ENCODE results near the gene DGKE. TPM values are rescaled to one million over a fixed set of nuclear protein-coding genes. Genes with fewer than 3 reads are reported as not detected.

The DGKE gene
- polyA plus RNA-seq, 1 donor from 2014 or later = 16.6 TPM

DNA sequence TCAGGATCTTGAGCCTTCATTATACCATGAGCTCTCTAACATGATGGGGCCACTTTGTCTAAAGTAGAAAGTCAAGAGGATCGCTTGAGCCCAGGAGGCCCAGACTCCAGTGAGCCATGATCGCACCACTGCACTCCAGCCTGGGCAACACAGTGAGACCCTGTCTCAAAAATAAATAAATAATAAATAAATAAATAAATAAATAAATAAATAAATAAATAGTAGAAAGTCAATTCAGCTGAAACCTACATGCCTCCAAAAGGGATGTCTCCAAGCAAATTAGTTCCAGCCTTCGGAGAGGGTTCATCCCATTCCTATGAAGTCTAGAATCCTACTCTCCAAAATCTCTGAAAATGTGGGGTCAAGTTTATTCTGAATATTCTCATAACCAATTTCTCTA, 26.2 kb upstream of the DGKE start:
- Histone ChIP-seq H3K27ac (ENCODE audit: low read length) (no peak overlapping the region), H3K79me2 (replicated peaks; ENCODE audit: insufficient read depth, low read length) (no peaks in the 10 kb centered on the region), H3K9me3 (ENCODE audit: low read length) (no peaks in the 10 kb centered on the region), H3F3A (ENCODE audit: insufficient read depth, low read length, poor library complexity, severe bottlenecking) (no peaks in the 10 kb centered on the region), H2AFZ (ENCODE audit: low read depth, low read length) (no peak overlapping the region), H4K20me1 (ENCODE audit: insufficient read depth) (no peaks in the 10 kb centered on the region), H3K4me2 (ENCODE audit: low read length) (no peak overlapping the region), H3K9me2 (ENCODE audit: insufficient read depth, low read length) (no peaks in the 10 kb centered on the region), H3K9ac (ENCODE audit: low read length) (no peak overlapping the region), H3K4me3 (ENCODE audit: low read length) (no peak overlapping the region), H3K27me3 (ENCODE audit: insufficient read depth, low read depth, low read length) (no peaks in the 10 kb centered on the region), H3K36me3 (ENCODE audit: insufficient read depth, low read length) (no peaks in the 10 kb centered on the region)
- TF ChIP-seq EP300 (conservative IDR thresholded peaks at IDR 0.05; ENCODE audit: poor library complexity, severe bottlenecking) (no peak), TAF1 (IDR thresholded peaks at IDR 0.05; ENCODE audit: low read depth) (no peak), POLR2AphosphoS5 (IDR thresholded peaks at IDR 0.05) (no peak), RAD21 (conservative IDR thresholded peaks at IDR 0.05) (no peak), EZH2 (IDR thresholded peaks at IDR 0.05; ENCODE audit: borderline replicate concordance, insufficient read depth, low read length, poor library complexity, severe bottlenecking) (no peak), MXI1 (conservative IDR thresholded peaks at IDR 0.05; ENCODE audit: poor library complexity, severe bottlenecking) (no peak), SMC3 (conservative IDR thresholded peaks at IDR 0.05; ENCODE audit: poor library complexity) (no peak)
- TF ChIP-seq, protein P1, sequence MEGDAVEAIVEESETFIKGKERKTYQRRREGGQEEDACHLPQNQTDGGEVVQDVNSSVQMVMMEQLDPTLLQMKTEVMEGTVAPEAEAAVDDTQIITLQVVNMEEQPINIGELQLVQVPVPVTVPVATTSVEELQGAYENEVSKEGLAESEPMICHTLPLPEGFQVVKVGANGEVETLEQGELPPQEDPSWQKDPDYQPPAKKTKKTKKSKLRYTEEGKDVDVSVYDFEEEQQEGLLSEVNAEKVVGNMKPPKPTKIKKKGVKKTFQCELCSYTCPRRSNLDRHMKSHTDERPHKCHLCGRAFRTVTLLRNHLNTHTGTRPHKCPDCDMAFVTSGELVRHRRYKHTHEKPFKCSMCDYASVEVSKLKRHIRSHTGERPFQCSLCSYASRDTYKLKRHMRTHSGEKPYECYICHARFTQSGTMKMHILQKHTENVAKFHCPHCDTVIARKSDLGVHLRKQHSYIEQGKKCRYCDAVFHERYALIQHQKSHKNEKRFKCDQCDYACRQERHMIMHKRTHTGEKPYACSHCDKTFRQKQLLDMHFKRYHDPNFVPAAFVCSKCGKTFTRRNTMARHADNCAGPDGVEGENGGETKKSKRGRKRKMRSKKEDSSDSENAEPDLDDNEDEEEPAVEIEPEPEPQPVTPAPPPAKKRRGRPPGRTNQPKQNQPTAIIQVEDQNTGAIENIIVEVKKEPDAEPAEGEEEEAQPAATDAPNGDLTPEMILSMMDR (IDR thresholded peaks at IDR 0.05; ENCODE audit: poor library complexity, severe bottlenecking) = no peak
- TF ChIP-seq, protein P2, sequence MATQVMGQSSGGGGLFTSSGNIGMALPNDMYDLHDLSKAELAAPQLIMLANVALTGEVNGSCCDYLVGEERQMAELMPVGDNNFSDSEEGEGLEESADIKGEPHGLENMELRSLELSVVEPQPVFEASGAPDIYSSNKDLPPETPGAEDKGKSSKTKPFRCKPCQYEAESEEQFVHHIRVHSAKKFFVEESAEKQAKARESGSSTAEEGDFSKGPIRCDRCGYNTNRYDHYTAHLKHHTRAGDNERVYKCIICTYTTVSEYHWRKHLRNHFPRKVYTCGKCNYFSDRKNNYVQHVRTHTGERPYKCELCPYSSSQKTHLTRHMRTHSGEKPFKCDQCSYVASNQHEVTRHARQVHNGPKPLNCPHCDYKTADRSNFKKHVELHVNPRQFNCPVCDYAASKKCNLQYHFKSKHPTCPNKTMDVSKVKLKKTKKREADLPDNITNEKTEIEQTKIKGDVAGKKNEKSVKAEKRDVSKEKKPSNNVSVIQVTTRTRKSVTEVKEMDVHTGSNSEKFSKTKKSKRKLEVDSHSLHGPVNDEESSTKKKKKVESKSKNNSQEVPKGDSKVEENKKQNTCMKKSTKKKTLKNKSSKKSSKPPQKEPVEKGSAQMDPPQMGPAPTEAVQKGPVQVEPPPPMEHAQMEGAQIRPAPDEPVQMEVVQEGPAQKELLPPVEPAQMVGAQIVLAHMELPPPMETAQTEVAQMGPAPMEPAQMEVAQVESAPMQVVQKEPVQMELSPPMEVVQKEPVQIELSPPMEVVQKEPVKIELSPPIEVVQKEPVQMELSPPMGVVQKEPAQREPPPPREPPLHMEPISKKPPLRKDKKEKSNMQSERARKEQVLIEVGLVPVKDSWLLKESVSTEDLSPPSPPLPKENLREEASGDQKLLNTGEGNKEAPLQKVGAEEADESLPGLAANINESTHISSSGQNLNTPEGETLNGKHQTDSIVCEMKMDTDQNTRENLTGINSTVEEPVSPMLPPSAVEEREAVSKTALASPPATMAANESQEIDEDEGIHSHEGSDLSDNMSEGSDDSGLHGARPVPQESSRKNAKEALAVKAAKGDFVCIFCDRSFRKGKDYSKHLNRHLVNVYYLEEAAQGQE (IDR thresholded peaks at IDR 0.05; ENCODE audit: borderline replicate concordance) = no peak

DNA sequence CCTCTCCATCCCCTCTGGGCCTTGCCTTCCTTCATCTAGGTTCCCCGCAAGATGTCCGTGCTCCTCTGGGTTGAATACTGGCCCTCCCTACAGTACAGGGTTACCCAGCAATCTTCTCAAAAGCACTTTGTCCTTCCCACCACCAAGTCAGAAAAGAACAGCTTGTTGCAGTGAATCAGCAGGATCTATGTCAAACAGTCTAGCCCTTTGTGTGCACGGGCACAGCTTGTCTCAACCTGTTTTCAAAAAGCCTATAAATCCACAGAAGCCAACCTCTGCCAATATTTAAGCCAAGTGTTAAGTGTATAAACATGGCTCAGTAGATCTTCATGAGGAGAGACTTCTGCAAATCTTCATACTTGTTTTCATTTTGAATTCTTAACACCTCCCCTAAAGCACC, 25.4 kb upstream of the DGKE start:
- Histone ChIP-seq H3K79me2 (replicated peaks; ENCODE audit: insufficient read depth, low read length) (no peaks in the 10 kb centered on the region), H3F3A (ENCODE audit: insufficient read depth, low read length, poor library complexity, severe bottlenecking) (no peaks in the 10 kb centered on the region), H3K9me2 (ENCODE audit: insufficient read depth, low read length) (no peaks in the 10 kb centered on the region), H3K9ac (ENCODE audit: low read length) (no peak overlapping the region), H3K9me3 (ENCODE audit: low read length) (no peaks in the 10 kb centered on the region), H3K36me3 (ENCODE audit: insufficient read depth, low read length) (no peaks in the 10 kb centered on the region), H3K27ac (ENCODE audit: low read length) (no peak overlapping the region), H3K4me3 (ENCODE audit: low read length) (no peak overlapping the region), H4K20me1 (ENCODE audit: insufficient read depth) (no peaks in the 10 kb centered on the region), H3K4me2 (ENCODE audit: low read length) (no peak overlapping the region), H3K27me3 (ENCODE audit: insufficient read depth, low read depth, low read length) (no peaks in the 10 kb centered on the region), H2AFZ (ENCODE audit: low read depth, low read length) (no peak overlapping the region)
- no peak for TF ChIP-seq EP300 (conservative IDR thresholded peaks at IDR 0.05; ENCODE audit: poor library complexity, severe bottlenecking)
- TF ChIP-seq, protein P2 (IDR thresholded peaks at IDR 0.05; ENCODE audit: borderline replicate concordance) = no peak
- TF ChIP-seq TAF1 (IDR thresholded peaks at IDR 0.05; ENCODE audit: low read depth) = no peak
- TF ChIP-seq SMC3 (conservative IDR thresholded peaks at IDR 0.05; ENCODE audit: poor library complexity) = no peak
- TF ChIP-seq, protein P1 (IDR thresholded peaks at IDR 0.05; ENCODE audit: poor library complexity, severe bottlenecking) = no peak
- no peak for TF ChIP-seq EZH2 (IDR thresholded peaks at IDR 0.05; ENCODE audit: borderline replicate concordance, insufficient read depth, low read length, poor library complexity, severe bottlenecking)
- TF ChIP-seq RAD21 (conservative IDR thresholded peaks at IDR 0.05) = no peak
- no peak for TF ChIP-seq MXI1 (conservative IDR thresholded peaks at IDR 0.05; ENCODE audit: poor library complexity, severe bottlenecking)
- TF ChIP-seq POLR2AphosphoS5 (IDR thresholded peaks at IDR 0.05) = no peak

Measured in neural cell (in vitro differentiated cells).